HG03135 (cell line): ENCODE results near the gene SPDYC.

ENCODE experiments used
- ATAC-seq: cut with Tn5 transposase; IDR thresholded peaks from one replicate; pipeline ENCODE4 v1.9.1; 2021; ENCODE audit warnings: mild to moderate bottlenecking, moderate library complexity; ENCODE audit not compliant: unreplicated experiment

Gene SPDYC

DNA sequence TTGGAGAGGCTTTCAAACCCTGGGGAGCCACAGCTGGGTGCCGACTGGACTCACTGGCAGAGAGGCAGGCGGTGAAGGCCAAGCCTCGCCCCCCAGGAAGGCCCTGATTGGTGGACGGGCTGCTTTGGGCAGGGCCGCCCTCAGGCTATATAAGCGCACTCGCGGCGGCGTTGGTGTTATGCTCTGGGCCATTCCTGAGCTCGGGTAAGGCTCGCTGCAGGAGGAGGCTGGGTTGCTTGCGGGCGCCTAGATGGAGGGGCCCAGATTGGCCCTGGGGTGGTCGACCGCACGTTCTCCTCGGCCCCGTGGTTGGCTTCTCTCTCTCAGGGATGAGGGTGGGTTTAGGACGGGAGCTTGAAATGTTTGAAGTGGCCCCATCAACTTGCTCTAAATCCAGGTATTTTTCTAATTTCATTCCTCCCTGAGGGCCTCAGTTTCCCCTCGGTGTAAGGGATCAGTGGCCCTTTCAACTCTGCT lies at the start of gene SPDYC:
TSS of gene SPDYC (plus strand) at position 176 of the 477 bp plus-strand sequence. CDS start 1,125 bp downstream, outside the sequence.
- ATAC-seq, result no peak

DNA sequence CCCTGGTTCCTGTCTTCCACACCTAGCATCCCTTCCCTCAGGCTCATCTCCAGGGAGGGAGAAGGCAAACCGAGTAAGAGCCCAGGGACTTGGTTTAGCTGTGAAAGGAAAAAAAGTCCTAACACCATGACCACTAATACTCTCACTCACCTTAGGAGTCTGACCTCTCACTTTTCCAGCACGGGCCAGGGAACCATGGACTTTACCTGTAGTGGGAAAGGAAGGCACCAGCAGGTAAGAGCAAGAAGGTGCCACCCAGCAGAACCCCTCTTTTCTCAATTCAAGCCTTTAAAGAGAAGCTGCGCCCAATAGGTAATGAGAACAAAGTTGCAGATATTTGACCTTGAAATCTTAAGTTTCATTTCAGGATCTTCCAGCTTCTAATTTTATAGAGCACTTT lies 49.2 kb upstream of the SPDYC start:
- no peak for ATAC-seq

DNA sequence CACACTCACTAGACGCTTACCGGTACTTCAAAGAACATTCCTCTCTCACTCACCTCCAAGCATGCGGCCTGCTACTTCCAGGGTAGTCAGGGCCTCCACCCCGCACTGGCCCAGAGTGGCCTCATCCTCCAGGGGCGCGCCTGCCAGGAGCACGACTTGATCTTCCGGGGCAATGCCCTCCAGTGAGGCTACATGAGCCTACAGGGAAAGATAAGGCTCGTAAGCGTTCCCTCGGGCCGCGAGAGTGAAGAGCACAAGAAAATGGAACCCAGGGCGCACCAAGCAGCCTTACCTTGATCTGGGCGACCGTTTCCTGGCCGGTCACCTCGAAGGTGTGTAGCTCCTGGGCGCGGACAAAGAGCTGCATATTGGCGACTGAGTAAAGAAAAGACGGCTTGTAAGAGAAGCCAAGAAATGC lies 48.6 kb upstream of the SPDYC start:
- ATAC-seq, result no peak

DNA sequence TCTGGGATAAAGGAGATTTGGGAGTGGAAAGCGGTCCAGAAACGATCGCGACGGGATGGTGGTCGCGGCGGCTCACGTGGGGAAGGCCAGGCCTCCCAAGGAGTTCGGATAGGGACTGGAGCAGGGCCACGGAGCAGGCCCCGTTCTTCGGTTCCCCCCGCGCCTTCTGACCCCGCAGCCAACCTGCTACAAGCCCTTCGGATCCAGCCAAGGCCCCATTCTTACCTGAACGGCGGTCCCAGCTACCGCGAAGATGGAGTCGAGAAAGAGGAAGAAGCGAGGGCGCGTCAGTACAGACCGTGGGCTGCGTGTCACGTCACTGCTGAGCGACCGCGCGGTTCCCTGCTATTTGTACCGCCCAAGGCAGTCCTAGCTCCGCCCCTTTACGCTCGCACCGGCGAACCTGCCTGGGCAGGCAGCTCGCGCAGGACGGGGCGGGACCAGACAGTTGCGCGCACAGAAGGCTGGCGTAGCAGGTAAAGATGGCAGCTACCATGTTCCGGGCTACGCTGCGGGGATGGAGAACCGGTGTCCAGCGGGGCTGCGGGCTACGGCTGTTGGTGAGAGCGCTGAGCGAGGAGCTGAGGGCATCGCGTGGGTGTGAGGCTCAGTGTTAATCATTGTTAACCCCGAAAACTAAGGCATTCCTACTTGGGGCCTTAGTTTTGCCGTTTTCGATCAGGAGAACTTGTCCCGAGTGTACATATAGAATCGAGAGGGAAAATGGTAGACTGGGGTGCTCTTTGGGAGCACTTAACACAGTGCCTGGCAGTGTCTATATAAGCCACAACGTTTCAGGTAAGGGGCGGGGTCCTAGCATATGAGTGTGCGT lies 48.0 kb upstream of the SPDYC start, which contains the start of the genes FAU and MRPL49:
TSS of gene FAU (minus strand) at position 270 of the 832 bp plus-strand sequence. CDS start 321 bp downstream, outside the sequence.
TSS of gene MRPL49 (plus strand) at position 457 of the 832 bp plus-strand sequence. CDS start at position 483, 26 bp downstream.
- ATAC-seq, result peak; percentile 65

DNA sequence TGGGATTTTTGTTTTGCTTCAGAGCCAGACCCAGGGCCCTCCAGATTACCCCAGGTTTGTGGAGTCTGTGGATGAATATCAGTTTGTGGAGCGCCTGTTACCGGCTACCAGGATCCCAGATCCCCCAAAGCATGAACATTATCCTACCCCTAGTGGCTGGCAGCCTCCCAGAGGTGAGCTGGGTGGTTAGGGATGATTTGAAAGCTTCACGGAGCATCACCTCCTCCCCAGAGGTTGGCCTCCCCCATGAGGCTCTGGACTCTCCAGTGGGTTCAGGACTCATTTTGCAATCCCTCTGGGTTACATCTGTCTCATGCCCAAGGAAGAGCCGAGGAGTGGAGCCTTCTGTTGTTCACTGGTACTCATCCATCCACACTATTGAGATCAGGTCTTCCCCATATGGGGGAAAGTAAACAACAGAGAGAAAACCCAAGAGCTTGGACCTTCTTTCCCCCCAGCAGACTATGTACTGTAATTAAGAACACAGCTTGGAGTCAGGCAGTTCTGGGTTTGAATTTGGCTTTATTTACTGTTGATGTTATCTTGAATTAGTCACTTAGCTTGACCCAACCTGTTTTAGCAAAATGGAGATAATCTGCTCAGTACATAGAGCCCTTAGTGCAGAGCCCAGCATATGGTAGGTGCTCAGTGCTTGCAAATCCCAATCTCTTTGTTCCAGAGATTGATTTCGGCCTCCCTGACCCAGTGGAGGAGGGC lies 45.4 kb upstream of the SPDYC start:
- ATAC-seq, result no peak

DNA sequence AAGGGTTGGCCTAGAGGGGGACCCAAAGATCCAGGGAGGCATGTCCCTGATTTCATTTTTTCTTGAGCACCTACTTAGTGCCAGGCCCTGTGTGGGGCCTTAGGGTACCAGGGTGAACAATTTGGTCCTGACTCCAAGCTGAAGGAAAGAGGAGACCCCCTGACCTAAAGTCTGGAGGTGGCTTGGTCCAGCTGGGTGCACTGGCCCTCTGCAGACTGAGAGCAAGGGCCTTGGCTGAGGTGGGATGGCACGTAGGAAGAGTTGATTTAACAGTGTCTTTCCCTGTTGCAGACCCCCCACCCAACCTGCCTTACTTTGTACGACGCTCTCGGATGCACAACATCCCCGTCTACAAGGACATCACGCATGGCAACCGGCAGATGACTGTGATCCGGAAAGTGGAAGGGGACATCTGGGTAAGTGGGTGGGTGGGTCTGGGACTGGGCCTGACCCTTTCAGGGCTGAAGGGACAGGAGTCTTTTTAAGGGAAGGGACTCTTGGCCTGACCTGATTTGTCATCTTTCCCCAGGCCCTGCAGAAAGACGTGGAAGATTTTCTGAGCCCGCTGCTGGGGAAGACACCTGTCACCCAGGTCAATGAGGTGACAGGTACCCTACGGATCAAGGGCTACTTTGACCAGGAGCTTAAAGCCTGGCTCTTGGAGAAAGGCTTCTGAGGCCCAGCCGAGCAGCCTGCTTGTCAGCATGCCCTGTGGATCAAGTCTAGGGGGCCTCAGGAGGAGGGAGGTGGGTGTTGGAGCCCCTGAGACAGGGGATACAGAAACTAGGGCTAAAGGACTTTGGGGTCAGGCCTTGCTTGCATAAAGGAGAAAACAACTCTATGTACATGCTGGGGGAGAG lies 44.6 kb upstream of the SPDYC start:
- no peak for ATAC-seq

- ATAC-seq, result no peak
Observed at GRCh38 chr11:65126624-65127274, 43.3 kb upstream of the SPDYC start.

- ATAC-seq, result no peak
Observed at GRCh38 chr11:65127473-65128181, 42.4 kb upstream of the SPDYC start.

DNA sequence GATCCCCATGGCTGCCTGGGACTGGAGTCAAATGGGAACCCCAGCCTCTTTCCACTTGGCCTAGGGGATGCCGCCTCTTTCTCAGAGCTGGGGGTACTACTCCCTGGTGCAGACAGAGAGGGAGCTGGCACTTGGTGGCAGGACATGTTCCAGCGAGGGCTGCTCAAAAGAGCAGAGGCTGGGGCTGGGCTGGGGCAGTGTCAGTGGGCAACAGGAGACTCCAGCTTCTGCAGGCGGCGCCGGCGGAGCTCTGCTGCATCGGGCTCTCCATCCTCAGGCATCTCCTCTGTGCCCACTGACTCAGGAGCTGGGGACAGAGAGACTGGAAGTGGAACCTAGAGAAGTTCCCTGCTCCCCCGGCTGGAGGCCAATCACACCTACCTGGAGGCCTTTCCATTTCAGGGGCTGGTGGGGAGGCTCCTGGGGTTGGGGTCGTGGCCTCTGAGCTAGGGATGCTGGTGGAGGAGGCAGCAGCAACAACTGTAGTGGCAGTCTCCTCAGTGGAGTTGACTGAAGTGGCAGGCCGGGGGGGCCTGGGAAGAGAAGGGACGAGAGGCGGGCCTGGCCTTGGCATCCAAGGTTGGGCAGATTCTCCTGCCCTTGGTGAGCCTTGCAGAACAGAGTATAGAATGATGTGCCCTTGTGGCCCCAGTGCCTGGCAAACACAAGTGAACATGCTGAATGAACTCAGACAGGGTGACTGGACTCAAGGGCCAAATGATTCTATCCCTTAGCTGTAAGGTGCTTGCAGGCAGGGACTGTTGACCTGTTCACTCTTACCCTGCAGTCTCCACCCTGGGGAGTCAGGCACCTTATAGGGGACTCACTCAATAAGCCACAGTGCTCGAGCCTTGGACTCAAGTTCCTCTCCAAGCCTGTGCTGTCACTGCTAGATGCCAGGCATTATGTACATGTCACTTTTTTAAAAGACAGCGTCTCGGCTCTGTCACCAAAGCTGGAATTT lies 41.6 kb upstream of the SPDYC start:
- ATAC-seq, result no peak

DNA sequence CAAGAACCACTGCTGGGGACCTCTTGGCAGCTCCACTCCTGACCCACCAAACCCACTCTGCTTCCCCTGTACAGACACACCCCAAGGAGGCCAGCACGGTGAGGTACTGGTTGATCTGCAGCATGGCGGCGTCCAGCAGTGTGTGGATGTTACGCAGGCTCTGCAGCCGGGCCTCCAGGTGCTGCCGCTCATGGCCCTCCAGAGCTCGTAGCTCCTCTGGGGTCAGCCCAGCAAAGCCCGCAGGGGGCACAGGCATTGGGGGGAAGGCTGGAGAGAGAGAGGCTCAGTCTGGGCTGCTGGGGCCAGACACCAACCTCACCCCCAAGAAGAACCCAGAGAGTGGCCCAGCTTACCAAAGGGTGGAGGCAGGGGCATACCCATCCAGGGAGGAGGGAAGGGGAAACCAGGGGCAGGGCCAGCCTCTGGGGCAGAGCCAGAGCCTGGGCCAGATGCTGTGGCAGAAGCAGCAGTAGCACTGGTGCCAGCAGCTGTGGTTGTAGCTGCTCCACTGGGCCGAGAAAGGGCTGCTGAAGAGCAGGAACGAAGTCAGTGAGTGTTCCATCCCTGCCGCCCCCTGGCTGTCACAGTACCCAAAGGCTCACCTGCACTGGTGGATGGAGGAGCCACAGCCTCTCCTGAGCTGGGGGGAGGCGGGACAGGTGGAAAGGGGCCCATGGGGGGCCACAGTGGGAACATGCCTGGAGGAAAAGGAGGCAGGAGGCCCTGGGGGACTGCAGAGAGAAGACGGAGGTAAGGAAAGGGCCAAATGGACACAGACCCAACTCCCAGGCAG lies 40.2 kb upstream of the SPDYC start:
- ATAC-seq, result no peak

DNA sequence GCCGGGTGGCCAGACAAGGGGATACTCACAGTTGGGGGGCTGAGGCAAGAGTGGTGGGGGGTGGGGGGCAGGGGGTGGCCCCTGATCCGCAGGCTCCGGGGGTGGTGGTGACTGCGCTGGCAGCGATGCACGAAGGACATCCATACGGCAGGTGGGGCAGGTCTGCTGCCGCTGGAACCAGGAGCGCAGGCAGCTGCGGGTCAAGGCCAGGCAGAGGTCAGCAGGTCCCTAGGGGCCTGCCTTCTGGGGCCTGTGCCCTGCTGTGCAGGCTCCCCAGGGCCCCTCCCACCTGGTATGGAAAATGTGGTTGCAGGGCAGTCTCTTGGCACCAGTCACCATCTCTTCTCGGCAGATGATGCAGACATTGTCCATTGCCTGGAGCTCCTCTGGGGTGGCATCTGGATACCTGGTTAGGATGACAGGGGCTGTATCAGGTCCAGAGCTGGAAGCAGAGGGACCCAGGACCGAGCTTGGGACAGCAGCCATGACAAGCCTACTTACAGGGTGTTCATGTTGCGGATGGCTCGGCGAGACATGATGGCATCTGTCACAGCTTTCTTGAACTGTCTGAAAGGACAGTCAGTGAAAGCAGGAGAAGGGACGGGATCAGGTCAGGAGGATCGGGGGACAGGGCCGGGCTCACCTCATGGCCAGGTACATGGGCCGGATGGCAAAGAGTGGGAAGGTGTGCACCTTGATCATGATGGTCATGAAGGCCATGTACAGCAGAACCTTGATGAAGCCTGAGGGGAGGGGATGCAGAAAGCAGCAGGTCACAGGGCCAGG lies 39.2 kb upstream of the SPDYC start:
- ATAC-seq, result no peak

- ATAC-seq, result no peak
Observed at GRCh38 chr11:65131417-65131776, 38.6 kb upstream of the SPDYC start.

DNA sequence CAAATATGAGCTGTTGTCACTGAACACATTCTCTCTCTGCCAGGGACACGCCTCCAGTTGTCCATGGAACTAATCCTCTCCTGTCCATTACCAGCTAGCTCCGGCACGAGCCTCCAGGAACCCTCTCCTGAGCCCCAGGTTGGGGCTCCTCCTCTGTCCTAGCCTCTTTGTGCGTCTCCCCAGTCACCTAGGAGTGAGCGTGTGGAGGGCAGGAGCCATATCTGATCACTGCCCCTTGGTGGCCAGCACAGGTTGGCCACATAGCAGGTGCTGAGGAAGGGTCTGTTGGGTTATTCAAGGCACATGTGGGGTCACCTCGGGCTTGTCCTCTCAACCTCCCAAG lies 38.2 kb upstream of the SPDYC start:
- ATAC-seq, result no peak

DNA sequence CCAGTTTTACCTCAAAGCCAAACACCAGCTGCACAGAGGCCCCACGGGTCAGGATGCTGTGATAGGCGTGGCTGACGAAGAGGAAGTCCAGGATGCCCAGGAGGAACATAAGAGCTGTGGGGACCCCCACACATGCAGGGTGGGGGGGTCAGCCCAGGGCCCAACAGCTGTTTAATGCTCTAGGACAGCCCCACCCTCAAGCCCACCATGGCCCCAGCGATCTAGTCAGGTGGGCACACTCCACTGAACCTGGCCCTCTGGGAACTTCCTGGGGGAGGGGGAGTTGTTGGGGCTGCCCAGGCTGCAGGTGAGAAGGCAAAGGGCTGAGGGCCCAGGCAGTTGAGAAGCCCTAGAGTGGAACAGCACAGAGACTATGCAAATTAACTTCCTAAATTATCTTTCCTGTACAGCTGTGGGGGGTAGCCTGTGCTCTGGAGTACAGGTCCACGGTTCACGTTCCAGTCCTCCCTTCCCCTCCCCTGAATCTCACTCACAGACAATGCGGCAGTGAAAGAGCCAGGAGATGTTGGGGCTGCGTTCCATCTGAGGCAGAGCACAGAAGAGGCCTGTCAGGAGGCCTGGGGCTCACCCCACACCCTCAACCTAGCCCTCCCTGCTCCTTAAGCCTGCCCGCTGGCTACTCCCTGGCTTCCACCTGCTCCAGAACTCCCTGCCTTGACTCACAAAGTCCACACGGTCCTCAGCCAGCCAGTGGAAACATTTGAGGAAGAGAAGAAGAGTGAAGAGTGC lies 37.6 kb upstream of the SPDYC start:
- no peak for ATAC-seq

DNA sequence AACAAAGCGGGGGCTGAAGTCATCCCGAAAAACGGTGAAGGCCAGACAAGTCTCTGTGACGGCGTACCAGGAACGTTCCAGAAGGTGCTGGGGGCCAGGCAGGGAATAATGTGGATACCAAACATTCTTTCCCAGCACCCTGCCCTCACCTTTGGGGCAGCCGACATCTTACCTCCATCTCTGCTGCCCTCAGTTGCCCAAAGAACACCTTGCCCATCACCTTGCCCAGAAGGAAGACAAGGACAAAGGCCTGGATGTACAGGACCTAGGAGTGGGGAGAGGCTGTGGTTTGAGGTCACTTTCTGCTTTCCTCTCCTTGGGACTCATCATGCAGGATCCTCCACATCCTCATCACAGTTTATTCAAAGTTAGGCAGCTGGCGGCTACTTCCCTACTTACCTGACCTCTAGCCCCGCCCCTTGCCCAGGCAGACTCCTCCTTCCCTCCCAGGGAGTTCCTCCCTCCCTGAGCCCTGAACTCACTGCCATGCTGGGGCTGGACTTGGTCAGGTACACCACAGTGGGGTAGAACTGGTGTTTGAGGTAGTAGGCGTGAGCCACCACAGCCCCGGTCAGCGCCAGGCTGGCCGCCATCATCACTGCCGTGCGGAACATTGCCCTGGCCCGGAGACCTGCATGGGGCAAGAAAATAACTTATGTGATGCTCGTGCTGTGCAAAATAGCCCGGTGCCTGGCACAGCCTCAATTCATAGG lies 36.9 kb upstream of the SPDYC start:
- ATAC-seq, result no peak

DNA sequence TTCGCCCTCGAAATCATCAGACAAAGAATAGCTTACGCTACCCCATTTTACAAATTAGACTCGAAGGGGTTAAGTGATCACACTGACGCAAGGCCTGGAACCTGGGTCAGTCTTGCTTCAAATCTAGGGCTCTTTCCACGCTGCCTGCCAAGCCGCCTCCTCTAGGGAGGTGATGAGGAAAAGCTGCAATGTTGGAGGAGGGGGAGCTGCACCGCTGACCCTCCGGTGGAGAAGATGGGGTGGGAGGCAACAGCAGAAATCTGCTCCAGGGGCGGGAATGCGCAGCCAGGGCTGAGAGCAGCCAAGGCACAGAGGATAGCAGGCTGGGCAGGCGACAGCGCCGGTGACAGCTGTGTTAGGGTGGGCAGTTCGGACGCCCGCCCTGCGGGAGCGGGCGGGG lies 36.3 kb upstream of the SPDYC start:
- no peak for ATAC-seq
